ENCODE data around the gene GMPPB. TPM values are rescaled to one million over a fixed set of nuclear protein-coding genes. Genes with fewer than 3 reads are reported as not detected.

Gene GMPPB
- total RNA-seq, 1 experiment from 2014 or later: 43.5 TPM

- Histone ChIP-seq H3K36me3 (replicated peaks; ENCODE audit: control insufficient read depth, insufficient read depth, low read length) (peaks cover 16% of the 10 kb centered on the region), H3K27me3 (ENCODE audit: control insufficient read depth, insufficient read depth, low read length) (peaks cover 7% of the 10 kb centered on the region; the same call in 1 of the 2 replicates), H3K4me3 (ENCODE audit: insufficient read depth, low read depth, low read length) (no peak overlapping the region)
- DNase-seq: peak; percentile 32
Measured at GRCh38 chr3:49721896-49722781, 1.6 kb downstream of the GMPPB start.

GRCh38 chr3:49721596-49721895, 2.2 kb downstream of the GMPPB start:
- H3K27me3 ChIP-seq (ENCODE audit: control insufficient read depth, insufficient read depth, low read length): peaks cover 7% of the 10 kb centered on the region; the same call in 1 of the 2 replicates
- H3K4me3 ChIP-seq (ENCODE audit: insufficient read depth, low read depth, low read length): no peak overlapping the region
- peaks cover 16% of the 10 kb centered on the region for H3K36me3 ChIP-seq (replicated peaks; ENCODE audit: control insufficient read depth, insufficient read depth, low read length)
- DNase-seq: no peak

GRCh38 chr3:49720855-49721595, 2.7 kb downstream of the GMPPB start:
- Histone ChIP-seq H3K36me3 (replicated peaks; ENCODE audit: control insufficient read depth, insufficient read depth, low read length) (peaks cover 15% of the 10 kb centered on the region), H3K27me3 (ENCODE audit: control insufficient read depth, insufficient read depth, low read length) (peaks cover 7% of the 10 kb centered on the region; the same call in 1 of the 2 replicates), H3K4me3 (ENCODE audit: insufficient read depth, low read depth, low read length) (no peak overlapping the region)
- DNase-seq: peak; percentile 24

- H3K36me3 ChIP-seq (replicated peaks; ENCODE audit: control insufficient read depth, insufficient read depth, low read length): peaks cover 15% of the 10 kb centered on the region
- peak within 1 kb of the TSS; percentile 84 for H3K4me3 ChIP-seq (ENCODE audit: insufficient read depth, low read depth, low read length)
- peak; percentile 100 for DNase-seq
- peaks cover 7% of the 10 kb centered on the region; the same call in 1 of the 2 replicates for H3K27me3 ChIP-seq (ENCODE audit: control insufficient read depth, insufficient read depth, low read length)
Measured at GRCh38 chr3:49719214-49719884, 4.4 kb downstream of the GMPPB start, which contains the start of gene AMIGO3. TSS of gene AMIGO3 (minus strand) at chr3:49719684. CDS start at chr3:49719465, 219 bp downstream.

- peaks cover 15% of the 10 kb centered on the region for H3K36me3 ChIP-seq (replicated peaks; ENCODE audit: control insufficient read depth, insufficient read depth, low read length)
- no peak for DNase-seq
- peak overlapping the region; percentile 84 for H3K4me3 ChIP-seq (ENCODE audit: insufficient read depth, low read depth, low read length)
- peaks cover 7% of the 10 kb centered on the region; the same call in 1 of the 2 replicates for H3K27me3 ChIP-seq (ENCODE audit: control insufficient read depth, insufficient read depth, low read length)
Measured at GRCh38 chr3:49718858-49719213, 4.9 kb downstream of the GMPPB start.

GRCh38 chr3:49717959-49718857, 5.5 kb downstream of the GMPPB start:
- Histone ChIP-seq H3K4me3 (ENCODE audit: insufficient read depth, low read depth, low read length) (peak overlapping the region; percentile 84), H3K27me3 (ENCODE audit: control insufficient read depth, insufficient read depth, low read length) (peaks cover 7% of the 10 kb centered on the region; the same call in 1 of the 2 replicates), H3K36me3 (replicated peaks; ENCODE audit: control insufficient read depth, insufficient read depth, low read length) (peaks cover 15% of the 10 kb centered on the region)
- peak; percentile 57 for DNase-seq

- Histone ChIP-seq H3K36me3 (replicated peaks; ENCODE audit: control insufficient read depth, insufficient read depth, low read length) (peaks cover 11% of the 10 kb centered on the region), H3K4me3 (ENCODE audit: insufficient read depth, low read depth, low read length) (no peak overlapping the region), H3K27me3 (ENCODE audit: control insufficient read depth, insufficient read depth, low read length) (peaks cover 7% of the 10 kb centered on the region; the same call in 1 of the 2 replicates)
- peak; percentile 28 for DNase-seq
Measured at GRCh38 chr3:49717211-49717958, 6.4 kb downstream of the GMPPB start.

GRCh38 chr3:49716691-49717210, 7.0 kb downstream of the GMPPB start:
- Histone ChIP-seq H3K36me3 (replicated peaks; ENCODE audit: control insufficient read depth, insufficient read depth, low read length) (peaks cover 7% of the 10 kb centered on the region), H3K27me3 (ENCODE audit: control insufficient read depth, insufficient read depth, low read length) (peaks cover 7% of the 10 kb centered on the region; the same call in 1 of the 2 replicates), H3K4me3 (ENCODE audit: insufficient read depth, low read depth, low read length) (no peak overlapping the region)
- peak; percentile 35 for DNase-seq

GRCh38 chr3:49716169-49716568, 7.6 kb downstream of the GMPPB start:
- Histone ChIP-seq H3K36me3 (replicated peaks; ENCODE audit: control insufficient read depth, insufficient read depth, low read length) (peaks cover 4% of the 10 kb centered on the region), H3K4me3 (ENCODE audit: insufficient read depth, low read depth, low read length) (no peak overlapping the region), H3K27me3 (ENCODE audit: control insufficient read depth, insufficient read depth, low read length) (peaks cover 7% of the 10 kb centered on the region; the same call in 1 of the 2 replicates)
- no peak for DNase-seq

- H3K4me3 ChIP-seq (ENCODE audit: insufficient read depth, low read depth, low read length): no peak overlapping the region
- H3K36me3 ChIP-seq (replicated peaks; ENCODE audit: control insufficient read depth, insufficient read depth, low read length): no peaks in the 10 kb centered on the region; the same call in none of the 2 replicates
- no peak for DNase-seq
- H3K27me3 ChIP-seq (ENCODE audit: control insufficient read depth, insufficient read depth, low read length): peaks cover 7% of the 10 kb centered on the region; the same call in 1 of the 2 replicates
Measured at GRCh38 chr3:49715611-49716121, 8.1 kb downstream of the GMPPB start.

- Histone ChIP-seq H3K27me3 (ENCODE audit: control insufficient read depth, insufficient read depth, low read length) (peaks cover 7% of the 10 kb centered on the region; the same call in 1 of the 2 replicates), H3K36me3 (replicated peaks; ENCODE audit: control insufficient read depth, insufficient read depth, low read length) (no peaks in the 10 kb centered on the region; the same call in 1 of the 2 replicates), H3K4me3 (ENCODE audit: insufficient read depth, low read depth, low read length) (no peak overlapping the region)
- DNase-seq: no peak
Measured at GRCh38 chr3:49714728-49715550, 8.8 kb downstream of the GMPPB start.

Measured in H7 (cell line).